GM18502 (cell line): ENCODE results near the gene PRPF6.

Experiments
- ATAC-seq: cut with Tn5 transposase; IDR thresholded peaks from one replicate; pipeline ENCODE4 v1.9.1; 2021; ENCODE audit warnings: mild to moderate bottlenecking; ENCODE audit not compliant: unreplicated experiment, poor library complexity

PRPF6 gene

GRCh38 chr20:64056889-64057627, 76.1 kb downstream of the PRPF6 start:
- no peak for ATAC-seq

DNA sequence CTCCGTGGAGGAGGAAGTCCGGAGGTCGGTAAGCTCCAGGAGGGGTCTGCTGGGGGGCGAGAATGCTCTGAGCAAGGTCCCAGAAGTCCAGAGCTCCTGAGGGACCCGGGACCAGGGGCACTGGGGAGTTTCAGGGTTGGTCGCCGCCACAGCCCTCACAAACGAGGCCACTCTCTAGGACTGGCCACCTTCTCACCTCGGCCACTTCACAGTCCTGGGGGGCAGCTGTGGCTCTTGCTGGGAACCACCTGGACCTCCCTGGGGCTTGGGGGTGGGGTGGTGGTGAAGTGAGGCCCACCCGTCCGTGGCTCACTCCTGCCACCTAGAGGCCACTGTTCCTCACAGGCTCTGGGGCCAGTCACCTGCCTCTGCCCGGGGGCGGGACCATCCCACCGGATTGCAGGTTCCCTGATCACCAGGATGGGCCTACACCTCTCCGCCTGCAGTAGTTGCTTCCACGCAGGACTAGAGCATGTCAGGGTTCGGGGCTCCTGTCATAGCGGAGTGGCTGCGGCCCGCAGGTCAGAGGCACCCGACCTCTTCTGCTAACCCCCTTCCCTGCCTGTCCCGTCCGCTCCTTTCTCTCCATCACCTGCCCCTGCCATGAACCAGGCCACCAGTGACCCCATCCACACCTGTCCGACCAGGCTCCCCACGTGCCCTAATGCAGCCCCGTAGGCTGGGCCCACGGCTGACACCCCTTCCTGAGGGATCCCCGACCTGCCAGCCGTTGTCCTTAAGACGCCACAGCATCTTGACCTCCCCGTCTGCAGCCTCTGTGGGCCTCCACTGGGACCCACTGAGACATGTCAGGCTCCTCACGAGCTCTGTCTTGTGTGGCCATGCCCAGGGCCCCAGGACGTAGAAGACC, 76.9 kb downstream of the PRPF6 start:
- no peak for ATAC-seq

DNA sequence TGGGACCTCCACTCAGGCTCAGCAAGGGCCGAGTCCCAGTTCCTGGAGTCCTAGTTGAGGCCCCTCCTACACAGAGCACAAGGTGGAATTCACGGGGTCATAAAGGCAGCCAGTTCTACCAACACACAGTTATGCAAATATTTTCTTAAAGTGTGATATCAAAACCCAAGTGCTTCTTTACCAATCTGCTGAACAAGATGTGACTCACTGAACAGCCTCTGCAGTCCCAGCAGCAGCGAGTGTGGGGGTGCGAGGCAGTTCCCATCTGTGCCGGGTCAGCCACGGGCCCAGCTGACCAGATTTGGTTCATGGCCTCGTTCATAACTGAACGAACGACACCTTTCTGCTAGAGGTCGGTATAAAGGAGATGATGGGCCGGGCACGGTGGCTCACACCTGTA, 77.6 kb downstream of the PRPF6 start:
- no peak for ATAC-seq

- ATAC-seq, result no peak
Measured at GRCh38 chr20:64062276-64062595, 81.3 kb downstream of the PRPF6 start.

- ATAC-seq, result peak; percentile 77
Measured at GRCh38 chr20:64062596-64063388, 81.9 kb downstream of the PRPF6 start, which contains the start of gene TCEA2. TCEA2 (plus strand) TSS chr20:64063198; CDS start chr20:64063313, 115 bp downstream.

GRCh38 chr20:64063389-64064144, 82.6 kb downstream of the PRPF6 start:
- peak; percentile 8 for ATAC-seq

- ATAC-seq, result no peak
Measured at GRCh38 chr20:64064145-64064698, 83.3 kb downstream of the PRPF6 start.

GRCh38 chr20:64065062-64065973, 84.4 kb downstream of the PRPF6 start:
- no peak for ATAC-seq

GRCh38 chr20:64065974-64066343, 85.0 kb downstream of the PRPF6 start:
- ATAC-seq, result peak; percentile 44

- no peak for ATAC-seq
Measured at GRCh38 chr20:64067005-64067632, 86.2 kb downstream of the PRPF6 start.

DNA sequence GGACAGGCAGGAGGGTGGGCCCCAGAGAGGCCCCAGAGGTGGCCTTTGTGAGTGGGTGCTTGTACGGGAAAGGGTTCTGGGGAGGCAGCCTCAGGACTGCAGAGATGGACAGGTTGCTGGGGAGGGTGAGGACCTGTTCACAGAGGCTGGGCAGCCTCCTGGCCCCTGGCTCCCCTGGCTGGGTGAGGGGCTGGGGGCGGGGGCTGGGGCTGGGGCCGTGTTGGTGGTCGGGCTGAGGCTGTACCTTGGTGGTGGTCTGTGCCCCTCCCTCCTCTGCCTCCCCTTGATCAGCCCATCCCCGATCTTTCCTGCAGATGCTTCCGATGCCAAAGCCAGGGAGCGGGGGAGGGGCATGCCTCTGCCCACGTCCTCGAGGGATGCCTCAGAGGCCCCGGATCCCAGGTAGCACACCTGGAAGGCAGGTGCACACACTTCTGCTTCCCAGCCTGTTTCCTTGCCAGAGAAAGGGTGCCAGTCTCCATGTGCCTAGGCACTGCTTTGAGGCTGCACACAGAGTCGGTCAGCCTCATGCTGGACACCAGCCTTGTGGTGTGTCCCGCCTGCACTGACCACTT, 86.9 kb downstream of the PRPF6 start:
- no peak for ATAC-seq

GRCh38 chr20:64068386-64069208, 87.7 kb downstream of the PRPF6 start:
- no peak for ATAC-seq

- no peak for ATAC-seq
Measured at GRCh38 chr20:64069209-64069613, 88.3 kb downstream of the PRPF6 start.

DNA sequence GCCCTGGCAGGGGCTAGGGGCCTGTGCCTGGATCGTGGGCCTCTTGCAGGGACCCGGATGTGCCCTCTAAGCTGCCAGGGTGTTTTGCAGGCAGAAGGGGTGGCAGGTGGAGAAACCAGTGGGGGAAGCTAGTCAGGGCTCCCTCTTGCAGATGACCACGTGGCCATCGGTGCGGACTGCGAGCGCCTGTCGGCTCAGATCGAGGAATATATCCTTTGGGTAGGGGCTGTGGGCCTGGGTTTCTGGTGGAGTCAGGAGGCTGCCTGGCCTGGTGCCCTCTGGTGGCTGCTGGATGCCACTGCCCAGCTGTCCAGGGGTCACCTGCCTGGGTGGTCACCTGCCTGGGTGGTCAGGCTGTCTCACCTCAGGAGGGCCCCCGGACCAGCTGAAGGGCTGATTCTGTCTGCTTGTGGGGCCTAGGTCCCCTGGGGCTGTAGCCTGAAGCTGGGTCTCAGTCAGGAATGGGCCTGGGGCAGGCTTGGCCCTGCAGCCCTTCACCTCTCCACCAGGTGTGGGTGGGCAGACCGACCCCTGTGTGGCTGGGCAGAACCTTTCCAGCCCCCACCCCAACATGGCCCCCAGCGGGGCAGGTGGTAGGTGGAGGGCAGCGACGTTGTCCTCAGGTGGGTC, 88.8 kb downstream of the PRPF6 start:
- ATAC-seq, result no peak

DNA sequence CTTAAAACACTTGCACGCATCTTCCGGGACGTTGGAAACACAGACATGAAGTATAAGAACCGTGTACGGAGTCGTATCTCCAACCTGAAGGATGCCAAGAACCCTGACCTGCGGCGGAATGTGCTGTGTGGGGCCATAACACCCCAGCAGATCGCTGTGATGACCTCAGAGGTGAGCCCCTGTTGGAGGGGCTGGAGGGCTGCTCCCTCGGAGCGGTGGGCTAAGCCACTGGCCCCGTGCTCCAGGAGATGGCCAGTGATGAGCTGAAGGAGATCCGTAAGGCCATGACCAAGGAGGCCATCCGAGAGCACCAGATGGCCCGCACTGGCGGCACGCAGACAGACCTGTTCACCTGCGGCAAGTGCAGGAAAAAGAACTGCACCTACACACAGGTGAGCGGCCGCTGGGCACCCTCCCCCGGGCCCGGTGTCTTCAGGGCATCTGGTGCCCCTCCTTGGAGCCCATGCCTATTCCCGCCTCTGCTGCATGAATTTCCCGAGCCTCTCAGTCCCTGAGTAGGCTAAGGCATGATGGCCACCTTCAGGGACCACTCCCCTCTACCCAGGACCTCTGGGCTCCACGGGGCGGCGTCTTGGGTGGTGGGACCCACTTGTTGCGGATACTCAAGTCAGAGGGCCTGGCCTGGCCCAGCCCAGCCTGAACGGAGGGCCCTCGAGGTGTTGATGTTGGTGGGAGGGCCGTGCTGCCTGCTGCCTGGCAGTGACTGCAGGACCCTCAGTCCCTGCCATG, 89.5 kb downstream of the PRPF6 start:
- no peak for ATAC-seq
